ENCODE results near the gene ZBTB48.
"Not testable (repeated sequence)": the region's sequence is repeated elsewhere in the genome, so short reads cannot be mapped to it uniquely, and the experiment has no call there.

Gene ZBTB48

DNA sequence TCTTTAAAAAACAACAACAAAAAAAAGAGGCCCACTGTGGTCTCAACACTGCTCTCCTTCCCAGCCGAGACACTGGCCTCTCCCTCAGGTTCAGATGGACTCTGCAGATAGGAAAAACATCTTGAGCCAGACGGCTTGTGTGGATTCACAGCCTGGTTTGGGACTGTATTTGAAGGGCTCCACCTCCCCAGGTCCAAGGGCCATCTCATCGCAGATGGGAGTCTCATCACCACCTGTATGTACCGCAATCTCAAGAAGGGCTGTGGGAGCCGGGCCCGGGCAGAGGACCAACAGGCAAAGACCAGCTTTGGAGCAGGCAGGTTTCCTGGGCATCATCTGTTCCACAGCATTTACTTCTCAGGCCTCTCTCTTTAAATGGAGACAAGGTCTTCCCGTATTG, 10.3 kb downstream of the ZBTB48 start:
- in situ Hi-C loops (cut with MboI; ENCODE audit: low sequenced_read_pairs) = no loop called here

DNA sequence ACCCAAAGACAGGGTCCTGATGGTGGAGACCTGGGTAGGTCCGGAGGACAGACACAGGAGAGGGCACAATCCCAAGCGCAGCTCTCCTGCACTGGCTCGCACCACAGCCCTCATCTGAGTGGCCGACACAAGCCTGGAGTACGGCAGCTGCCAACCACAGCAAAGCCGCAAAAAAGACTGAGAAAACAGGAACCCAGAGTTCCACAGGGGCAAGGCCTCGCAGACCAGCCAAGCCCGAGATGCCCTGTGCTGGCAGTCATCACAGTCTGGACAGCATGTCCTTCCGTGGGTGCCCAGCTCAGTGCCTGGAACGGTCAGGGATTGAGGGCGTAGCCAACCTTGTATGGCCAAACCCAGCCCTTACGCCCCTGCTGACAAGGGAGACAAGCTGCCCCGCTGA, 11.4 kb downstream of the ZBTB48 start:
- in situ Hi-C loops (cut with MboI; ENCODE audit: low sequenced_read_pairs) = no loop called here

GRCh38 chr1:6591644-6592043, 11.8 kb downstream of the ZBTB48 start:
- in situ Hi-C loops (cut with MboI; ENCODE audit: low sequenced_read_pairs) = no loop called here

GRCh38 chr1:6592441-6592840, 12.6 kb downstream of the ZBTB48 start:
- in situ Hi-C loops (cut with MboI; ENCODE audit: low sequenced_read_pairs) = no loop called here

GRCh38 chr1:6592865-6593593, 13.2 kb downstream of the ZBTB48 start:
- in situ Hi-C loops (cut with MboI; ENCODE audit: low sequenced_read_pairs) = no loop called here

DNA sequence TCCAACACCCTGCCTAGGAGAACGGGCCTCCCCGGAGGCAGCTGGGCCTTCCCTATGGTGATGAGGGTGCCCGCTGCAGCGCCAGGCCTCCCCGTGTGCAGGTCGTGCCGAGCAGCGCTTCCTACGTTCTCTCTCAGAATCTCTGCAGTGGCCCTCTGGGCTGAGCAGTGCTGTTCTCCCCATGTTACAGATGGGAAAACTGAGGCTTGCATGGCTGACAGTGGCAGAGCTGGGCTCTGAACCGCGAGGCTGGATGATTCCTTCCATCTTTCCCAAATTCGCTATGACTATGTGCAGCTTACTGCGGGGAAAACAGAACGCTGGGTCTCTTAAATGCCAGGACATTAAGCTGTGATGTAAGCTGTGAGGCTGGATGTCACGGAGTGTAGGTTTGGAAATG, 14.0 kb downstream of the ZBTB48 start:
- in situ Hi-C loops (cut with MboI; ENCODE audit: low sequenced_read_pairs) = no loop called here

GRCh38 chr1:6594977-6595740, 15.4 kb downstream of the ZBTB48 start:
- in situ Hi-C loops (cut with MboI; ENCODE audit: low sequenced_read_pairs) = no loop called here

- in situ Hi-C loops (cut with MboI; ENCODE audit: low sequenced_read_pairs) = no loop called here
Measured at GRCh38 chr1:6596351-6596750, 16.6 kb downstream of the ZBTB48 start.

DNA sequence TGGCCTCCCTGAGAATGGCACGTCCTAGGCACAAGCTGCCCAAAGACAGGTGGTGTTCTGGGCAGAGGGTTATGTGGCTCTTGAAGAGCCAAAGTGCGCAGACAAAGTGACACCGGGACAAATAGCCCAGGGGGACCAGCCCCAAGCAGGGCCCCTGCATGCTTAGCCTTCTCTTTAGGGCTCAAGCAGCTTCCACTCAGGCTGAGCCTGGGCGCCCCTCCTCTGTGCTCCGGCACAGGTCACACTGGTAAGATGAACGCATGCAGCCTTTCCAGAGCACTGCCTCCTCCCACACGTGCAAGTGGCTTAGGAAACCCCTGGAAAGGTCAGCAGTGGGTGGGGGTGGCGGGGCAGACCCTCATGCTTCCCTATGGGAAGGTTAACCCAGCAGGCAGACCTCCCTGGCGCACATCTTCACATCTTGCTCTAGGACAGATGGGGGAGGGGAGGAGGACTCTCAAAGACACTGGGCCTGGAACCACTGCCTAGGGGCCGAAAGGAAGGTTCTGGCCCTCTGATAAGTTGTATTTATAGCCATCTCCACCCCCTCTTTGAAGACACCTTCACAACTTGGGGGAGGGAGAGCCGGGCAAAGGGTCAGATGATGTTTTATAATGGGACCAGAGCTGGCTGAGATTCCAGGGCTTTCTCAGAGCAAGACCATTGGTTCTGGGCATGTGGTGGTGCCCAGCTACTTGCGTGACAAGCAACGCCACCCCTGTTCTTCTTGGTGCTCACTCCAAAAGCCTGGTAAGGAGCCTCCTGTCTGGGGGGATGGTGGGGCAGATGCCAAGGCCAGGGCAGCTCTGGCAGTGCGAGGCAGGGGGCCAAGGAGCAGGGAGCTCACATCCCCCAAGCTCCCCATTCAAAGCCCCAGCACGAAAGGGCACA, 17.3 kb downstream of the ZBTB48 start:
- in situ Hi-C loops (cut with MboI; ENCODE audit: low sequenced_read_pairs) = no loop called here

DNA sequence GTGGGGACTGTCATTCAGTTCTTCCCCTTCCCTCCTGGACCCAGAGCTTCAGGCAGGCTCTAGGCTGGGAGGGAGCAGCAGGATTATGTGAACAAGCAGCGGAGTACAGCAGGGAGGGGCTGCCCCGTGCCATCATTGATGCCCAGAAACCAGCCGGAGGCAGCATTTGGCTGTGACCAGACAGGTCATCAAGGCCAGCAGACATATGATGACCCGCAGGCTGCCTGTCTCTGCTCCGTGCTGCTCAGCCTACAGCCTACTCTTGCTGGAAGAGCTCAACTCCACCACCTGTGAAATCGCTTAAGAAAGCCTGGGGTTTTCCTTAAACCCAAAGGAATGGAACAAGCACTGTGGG, 18.0 kb downstream of the ZBTB48 start:
- in situ Hi-C loops (cut with MboI; ENCODE audit: low sequenced_read_pairs) = no loop called here

DNA sequence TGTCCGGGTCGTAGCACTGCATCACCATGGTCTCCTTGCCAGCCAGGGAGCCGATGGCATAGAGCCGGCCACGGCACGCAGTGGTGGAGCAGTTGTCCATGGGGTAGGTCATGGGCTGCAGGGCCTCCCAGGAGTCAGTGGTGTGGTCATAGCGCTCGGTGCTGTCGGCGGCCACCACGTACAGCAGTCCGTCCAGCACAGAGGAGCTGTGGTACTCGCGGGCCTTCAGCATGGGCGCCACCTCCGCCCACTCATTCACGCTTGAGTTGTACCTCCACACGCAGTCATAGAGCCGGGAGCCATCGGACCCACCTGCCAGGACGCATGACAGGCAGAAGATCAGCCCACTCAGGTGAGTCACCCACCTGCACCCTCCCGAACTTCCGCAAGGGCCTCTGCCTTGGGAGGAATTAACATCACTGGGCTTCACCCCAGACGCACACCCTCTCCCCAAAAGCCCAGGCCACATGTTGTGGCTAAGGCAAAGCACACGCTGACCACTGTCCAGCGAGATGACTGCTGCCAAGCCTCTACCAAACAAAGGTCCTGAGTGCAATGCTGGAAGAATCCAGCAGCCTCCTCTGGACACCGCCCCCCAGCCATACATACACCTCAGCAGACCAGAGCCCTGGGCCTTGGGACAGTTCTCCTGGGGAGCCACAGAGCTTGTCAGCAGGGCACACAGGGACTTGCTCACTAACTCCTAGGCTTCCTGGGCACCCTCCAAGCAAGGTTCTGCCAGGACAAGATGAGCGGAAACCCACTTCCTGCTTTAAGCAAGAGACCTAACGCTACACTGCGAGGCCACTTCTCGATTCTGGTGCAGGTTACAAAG, 19.6 kb downstream of the ZBTB48 start:
- in situ Hi-C loops (cut with MboI; ENCODE audit: low sequenced_read_pairs) = no loop called here

GRCh38 chr1:6599991-6600390, 20.2 kb downstream of the ZBTB48 start:
- in situ Hi-C loops (cut with MboI; ENCODE audit: low sequenced_read_pairs) = not testable (repeated sequence)

GRCh38 chr1:6600410-6601048, 20.7 kb downstream of the ZBTB48 start:
- in situ Hi-C loops (cut with MboI; ENCODE audit: low sequenced_read_pairs) = no loop called here

GRCh38 chr1:6601049-6601922, 21.5 kb downstream of the ZBTB48 start:
- in situ Hi-C loops (cut with MboI; ENCODE audit: low sequenced_read_pairs) = no loop called here

- in situ Hi-C loops (cut with MboI; ENCODE audit: low sequenced_read_pairs) = no loop called here
Measured at GRCh38 chr1:6601923-6602668, 22.3 kb downstream of the ZBTB48 start.

DNA sequence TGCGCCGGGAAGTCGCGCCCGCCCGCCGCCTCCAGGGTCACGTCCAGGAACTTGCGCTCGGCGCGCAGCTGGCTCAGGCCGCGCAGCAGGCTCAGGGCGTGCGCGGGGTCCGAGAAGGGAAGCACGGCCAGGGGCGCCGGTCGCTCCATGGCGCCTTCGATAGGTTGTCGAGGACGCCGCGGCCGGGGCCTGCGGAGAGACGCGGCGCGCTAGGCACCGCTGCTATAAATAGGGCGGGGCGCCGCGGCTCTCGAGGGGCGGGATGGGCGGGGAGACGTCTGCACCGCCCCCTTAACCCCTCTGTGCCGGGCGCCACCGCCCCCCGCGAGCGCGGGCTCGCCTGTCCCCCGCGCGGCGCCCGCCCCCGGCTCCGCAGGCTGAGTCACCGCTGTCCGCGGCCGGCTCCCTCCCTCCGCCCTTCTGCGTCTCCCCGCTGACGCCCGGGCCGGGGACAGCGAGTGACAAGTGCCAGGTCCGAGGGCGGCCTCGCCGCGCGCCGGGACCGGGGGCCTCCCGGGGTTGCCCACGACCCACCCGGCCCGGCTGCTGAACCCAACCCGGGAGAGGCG, 23.0 kb downstream of the ZBTB48 start, which contains the start of gene KLHL21:
Gene KLHL21, minus strand, starts transcription at position 201 of the 569 bp plus-strand sequence. Its CDS starts 52 bp downstream, at position 149.
- in situ Hi-C loops (cut with MboI; ENCODE audit: low sequenced_read_pairs) = no loop called here

DNA sequence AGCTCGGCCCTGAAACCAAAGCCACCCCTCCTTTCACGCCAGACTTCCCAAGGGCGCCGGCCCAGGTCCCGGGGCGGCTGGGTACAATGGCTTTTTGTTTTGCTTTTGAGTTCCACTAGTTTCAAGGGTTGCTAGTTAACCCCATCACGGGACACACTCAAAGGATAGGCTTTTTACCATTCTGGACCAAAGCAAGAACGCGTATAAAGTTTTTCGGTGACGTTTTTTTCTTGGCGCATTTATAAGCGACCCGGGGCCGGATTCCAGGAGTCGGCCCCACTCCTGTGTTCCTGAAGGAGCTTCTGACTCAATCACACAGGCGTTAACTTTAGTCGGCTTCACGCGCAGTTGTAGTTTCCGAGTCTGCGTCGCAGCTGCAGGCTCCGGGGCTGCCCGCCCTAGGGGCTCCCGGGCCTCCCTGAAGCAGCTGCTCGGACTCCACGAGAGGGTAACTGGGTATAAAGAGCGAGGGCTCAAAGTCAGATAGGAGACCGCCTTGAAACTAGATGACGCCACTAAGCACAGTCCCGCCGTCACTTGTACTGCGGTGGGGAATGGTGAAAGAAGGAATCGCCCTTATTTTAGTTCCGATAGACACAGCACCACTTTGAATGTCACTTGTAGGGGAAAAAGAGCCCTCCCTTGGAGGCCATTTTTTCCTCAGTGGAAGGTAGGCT, 23.6 kb downstream of the ZBTB48 start:
- in situ Hi-C loops (cut with MboI; ENCODE audit: low sequenced_read_pairs) = no loop called here

Data from HL-60/S4 treated with phorbol 12-myristate 13-acetate at 8.2 ng/mL for 4 days and 3 days (cell line).